Measurements from ENCODE around the gene HLA-DMB.

Gene HLA-DMB

DNA sequence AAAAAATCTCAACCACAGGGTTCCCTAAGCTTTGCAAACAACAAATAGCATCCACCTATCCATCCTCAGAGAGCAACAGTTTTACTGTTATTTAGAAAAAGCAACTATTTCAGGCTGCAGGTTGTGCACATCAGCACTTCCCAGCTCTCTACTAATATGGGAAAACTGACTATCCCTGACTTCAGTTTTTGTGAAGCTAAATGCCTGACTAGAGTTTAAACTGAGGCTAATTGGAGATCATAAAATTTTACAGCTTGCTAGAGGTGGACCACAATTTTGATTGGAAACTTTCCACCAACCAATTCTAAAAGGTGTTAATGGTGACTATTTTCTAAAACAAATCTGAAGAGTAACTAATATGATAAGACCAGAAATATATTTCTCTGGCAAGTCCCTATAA, 36.9 kb downstream of the HLA-DMB start:
- DNase-seq = no peak

DNA sequence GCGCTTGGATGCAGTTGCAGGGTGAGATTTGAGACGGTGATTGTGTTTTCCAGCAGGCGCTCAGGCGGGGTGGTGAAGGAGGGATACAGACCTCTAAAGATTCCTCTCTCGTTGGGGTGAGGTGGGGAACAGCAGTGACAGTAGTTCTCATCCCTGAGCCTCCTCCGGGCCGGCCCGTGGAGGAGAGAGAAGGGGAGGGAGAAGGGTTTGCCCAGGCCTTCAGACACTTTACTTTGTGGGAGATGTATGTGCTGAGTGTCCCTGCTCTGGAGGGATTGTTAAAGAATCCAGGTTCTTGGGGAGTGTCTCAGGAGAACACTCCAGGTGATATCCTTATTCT, 45.9 kb downstream of the HLA-DMB start:
- DNase-seq = no peak

- peak; percentile 93 for DNase-seq
Measured at GRCh38 chr6:32894085-32895005, 46.5 kb downstream of the HLA-DMB start.

DNA sequence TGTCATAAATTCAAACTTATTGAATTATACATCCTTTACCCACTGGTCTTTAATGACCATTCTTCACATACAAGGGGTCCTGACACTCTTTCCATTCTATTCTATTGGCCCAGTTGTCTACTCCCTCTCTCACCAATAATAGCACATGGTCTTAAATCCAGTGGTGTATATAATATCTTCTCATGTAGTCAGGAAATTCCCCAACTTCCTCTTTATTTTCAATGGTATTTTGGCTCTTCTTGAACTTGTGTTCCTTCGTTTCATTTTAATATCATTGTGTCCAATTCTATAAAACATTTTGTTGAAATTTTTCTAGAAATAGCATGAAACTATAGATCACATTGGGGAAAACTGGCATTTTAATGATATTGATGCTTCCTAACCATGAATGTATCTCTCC, 50.0 kb downstream of the HLA-DMB start:
- no peak for DNase-seq

- no peak for DNase-seq
Measured at GRCh38 chr6:32889533-32889932, 51.3 kb downstream of the HLA-DMB start.

DNA sequence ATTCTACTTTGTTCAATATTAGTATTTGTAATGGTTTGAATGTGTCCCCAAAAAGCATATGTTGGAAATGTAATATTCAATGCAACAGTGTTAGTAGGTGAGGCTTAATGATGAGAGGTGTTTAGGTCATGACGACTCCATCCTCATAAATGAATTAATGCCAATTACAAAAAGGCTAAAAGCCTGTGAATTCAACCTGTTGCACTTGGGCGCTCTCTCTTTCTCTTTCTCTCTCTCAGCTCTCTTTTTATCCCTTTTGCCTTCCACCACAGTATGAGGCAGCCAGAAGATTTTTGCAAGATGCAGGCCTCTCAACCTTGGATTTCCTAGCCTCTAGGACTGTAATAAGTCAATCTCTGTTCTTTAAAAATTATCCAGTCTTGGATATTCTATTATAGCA, 52.3 kb downstream of the HLA-DMB start:
- DNase-seq = no peak

DNA sequence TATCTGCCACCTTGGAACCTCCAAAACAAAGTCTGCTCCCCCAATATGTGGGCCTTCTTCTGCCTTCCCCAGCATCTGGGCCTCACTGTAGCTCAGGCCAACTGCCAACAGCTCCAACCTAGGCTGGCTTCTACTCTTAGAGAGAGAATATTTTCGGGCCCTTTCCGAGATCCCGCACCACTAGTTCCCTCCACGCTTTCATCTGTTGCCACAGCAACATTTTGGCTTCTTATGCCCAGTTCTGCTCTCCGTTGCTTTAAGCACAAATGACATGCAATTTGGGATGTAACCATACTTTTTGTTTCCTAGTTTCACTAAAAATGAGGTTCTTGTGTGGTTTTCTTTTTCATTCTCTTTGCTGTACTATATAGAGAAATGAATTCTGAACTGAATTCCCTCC, 53.2 kb downstream of the HLA-DMB start:
- DNase-seq = no peak

DNA sequence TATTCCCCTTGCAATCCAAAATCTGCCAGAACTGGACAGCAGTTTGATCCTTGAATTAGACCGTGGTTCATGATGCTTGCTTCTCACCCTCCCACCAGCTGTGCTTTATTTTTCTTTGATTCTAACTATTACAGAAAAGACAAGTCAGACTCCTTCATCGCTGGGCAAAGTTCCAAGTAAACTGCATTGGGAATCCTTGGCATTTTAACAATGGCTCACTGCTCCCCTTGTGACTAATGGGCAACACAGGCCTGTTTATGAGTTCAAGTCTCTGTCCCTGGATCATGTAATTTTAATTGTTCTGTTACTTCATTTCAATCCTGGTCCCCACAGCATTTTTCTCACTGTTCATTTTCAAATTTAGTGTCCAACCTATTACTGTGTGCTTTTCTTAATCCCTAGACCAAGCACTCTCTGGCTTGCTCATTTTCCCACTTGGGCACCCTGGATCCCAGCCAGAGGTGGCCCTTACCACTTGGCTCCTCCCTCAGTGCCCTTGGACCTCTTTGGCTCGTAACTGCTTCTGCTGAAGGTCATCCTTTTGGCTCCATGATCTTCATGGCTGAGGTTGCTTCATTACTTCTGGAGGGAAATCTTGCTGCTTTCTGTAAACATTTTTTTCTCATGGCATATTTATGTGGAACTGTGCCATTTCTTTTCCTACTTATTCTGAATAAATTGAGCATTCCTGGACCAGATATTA, 54.0 kb downstream of the HLA-DMB start:
- no peak for DNase-seq

DNA sequence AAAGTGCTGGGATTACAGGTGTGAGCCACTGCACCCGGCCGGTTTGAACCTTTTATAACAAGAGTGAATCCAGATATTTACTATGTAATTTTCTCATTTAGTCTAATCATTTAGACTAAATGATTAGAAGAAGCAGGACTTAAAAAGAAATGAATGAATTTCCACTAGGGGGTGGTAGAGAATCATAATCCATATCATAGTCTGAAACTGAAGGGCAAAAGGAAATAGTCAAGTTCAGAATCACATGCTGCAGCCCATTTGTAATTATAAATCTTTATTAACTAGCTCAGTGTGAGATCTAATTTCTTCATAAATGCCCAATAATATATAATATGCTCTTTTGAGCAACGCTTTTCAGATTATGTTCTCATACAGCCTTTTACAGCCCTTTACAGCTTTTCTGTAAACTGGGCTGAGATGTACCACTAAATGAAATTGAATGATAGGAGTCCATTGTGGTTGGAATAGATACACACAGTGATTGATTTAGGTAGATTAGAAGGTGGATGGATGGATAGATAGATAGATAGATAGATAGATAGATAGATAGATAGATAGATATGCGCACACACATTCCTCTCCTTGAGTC, 55.0 kb downstream of the HLA-DMB start:
- DNase-seq = peak; percentile 69
